ENCODE data around the gene ZNF335. TPM values are rescaled to one million over a fixed set of nuclear protein-coding genes. Genes with fewer than 3 reads are reported as not detected.

The ZNF335 gene
- total and polyA plus RNA-seq, 7 experiments from 2014 or later = 7.1 to 95.2 (median 49.7) TPM

GRCh38 chr20:45944151-45944964 is 27.6 kb downstream of the ZNF335 start:
- CTCF ChIA-PET = interaction anchor here (0.8 to 1.7 kb wide), 3 partner anchors 14 to 32 kb away, joined by 3 to 4 read pairs (median 4); no protein-coding TSS in a partner anchor
- no peaks in the 10 kb centered on the region for H3K27me3 Mint-ChIP-seq
- intact Hi-C loops (cut with micrococcal nuclease) = no loop called here
- H3K36me3 ChIP-seq (ENCODE audit: control insufficient read depth in 2 of 3, insufficient read depth in 3 of 3, low read length in 3 of 3) = peaks cover 25 to 96% (median 30%) of the 10 kb centered on the region in 3 experiments
- no peaks in the 10 kb centered on the region for H3K9me3 Mint-ChIP-seq
- ATAC-seq = peak; percentile 41
- H3K4me1 ChIP-seq (ENCODE audit: control insufficient read depth in 2 of 2, insufficient read depth in 2 of 2, low read length in 2 of 2) = no peaks in the 10 kb centered on the region
- no peaks in the 10 kb centered on the region for H3K27me3 ChIP-seq (ENCODE audit: control insufficient read depth in 2 of 2, insufficient read depth in 2 of 2, low read length in 2 of 2)
- H3K36me3 Mint-ChIP-seq = peaks cover 12 to 38% (median 16%) of the 10 kb centered on the region in 5 donors
- H3K27ac Mint-ChIP-seq = peak overlapping the region in 4 of 9 donors; percentile 4 to 41 (median 27)
- no peak overlapping the region for H3K4me3 ChIP-seq (ENCODE audit: low read length)
- no peak overlapping the region for H3K27ac ChIP-seq (ENCODE audit: low read depth, low read length)
- H3K9me3 ChIP-seq (ENCODE audit: control insufficient read depth in 2 of 3, low read length in 3 of 3) = no peaks in the 10 kb centered on the region
- H3K4me1 Mint-ChIP-seq = peaks cover 0 to 18% (median 6%) of the 10 kb centered on the region in 7 donors
- POLR2A ChIA-PET = interaction anchor here (1.1 to 2.2 kb wide), 2 partner anchors 10 to 64 kb away, joined by 3 to 14 read pairs; partner anchors contain the start of gene PCIF1
- DNase-seq = no peak
- no peak overlapping the region for H3K4me3 Mint-ChIP-seq

GRCh38 chr20:45943613-45944012 is 28.4 kb downstream of the ZNF335 start:
- peaks cover 12 to 40% (median 16%) of the 10 kb centered on the region in 5 donors for H3K36me3 Mint-ChIP-seq
- ChIA-PET POLR2A (interaction anchor here (1.1 to 2.2 kb wide), 2 partner anchors 10 to 63 kb away, joined by 3 to 14 read pairs; partner anchors contain the start of gene PCIF1), CTCF (no interaction called here)
- H3K27ac Mint-ChIP-seq = peak overlapping the region in 1 of 9 donors; percentile 4
- no peak overlapping the region for H3K4me3 Mint-ChIP-seq
- Histone ChIP-seq H3K27me3 (ENCODE audit: control insufficient read depth in 2 of 2, insufficient read depth in 2 of 2, low read length in 2 of 2) (no peaks in the 10 kb centered on the region), H3K4me1 (ENCODE audit: control insufficient read depth in 2 of 2, insufficient read depth in 2 of 2, low read length in 2 of 2) (no peaks in the 10 kb centered on the region), H3K4me3 (ENCODE audit: low read length) (no peak overlapping the region), H3K27ac (ENCODE audit: low read depth, low read length) (no peak overlapping the region), H3K36me3 (ENCODE audit: control insufficient read depth in 2 of 3, insufficient read depth in 3 of 3, low read length in 3 of 3) (peaks cover 30 to 96% (median 32%) of the 10 kb centered on the region in 3 experiments), H3K9me3 (ENCODE audit: control insufficient read depth in 2 of 3, low read length in 3 of 3) (no peaks in the 10 kb centered on the region)
- intact Hi-C loops (cut with micrococcal nuclease) = no loop called here
- H3K9me3 Mint-ChIP-seq = no peaks in the 10 kb centered on the region
- ATAC-seq = no peak
- H3K4me1 Mint-ChIP-seq = peaks cover 0 to 19% (median 6%) of the 10 kb centered on the region in 7 donors
- no peak for DNase-seq
- H3K27me3 Mint-ChIP-seq = no peaks in the 10 kb centered on the region

GRCh38 chr20:45940469-45940868 is 31.5 kb downstream of the ZNF335 start:
- H3K4me3 ChIP-seq (ENCODE audit: low read length) = no peak overlapping the region
- peaks cover 6 to 15% of the 10 kb centered on the region in 2 donors for H3K4me1 ChIP-seq (ENCODE audit: control insufficient read depth in 2 of 2, insufficient read depth in 2 of 2, low read length in 2 of 2)
- Mint-ChIP-seq H3K27ac (peak overlapping the region in 1 of 9 donors; percentile 52), H3K36me3 (peaks cover 17 to 44% (median 24%) of the 10 kb centered on the region in 5 donors), H3K4me3 (no peak overlapping the region), H3K4me1 (peaks cover 8 to 33% (median 26%) of the 10 kb centered on the region in 7 donors), H3K27me3 (no peaks in the 10 kb centered on the region), H3K9me3 (no peaks in the 10 kb centered on the region)
- POLR2A ChIA-PET = interaction anchor here (1.0 kb wide), 2 partner anchors 12 to 26 kb away, joined by 3 read pairs; no protein-coding TSS in a partner anchor
- intact Hi-C loops (cut with micrococcal nuclease) = no loop called here
- no peaks in the 10 kb centered on the region for H3K9me3 ChIP-seq (ENCODE audit: control insufficient read depth in 2 of 3, low read length in 3 of 3)
- CTCF ChIA-PET = interaction anchor here (7.9 kb wide), 1 partner anchor 31 kb away, joined by 54 read pairs; the partner anchor contains the start of gene ZNF335
- no peak overlapping the region for H3K27ac ChIP-seq (ENCODE audit: low read depth, low read length)
- H3K36me3 ChIP-seq (ENCODE audit: control insufficient read depth in 2 of 3, insufficient read depth in 3 of 3, low read length in 3 of 3) = peaks cover 19 to 81% (median 41%) of the 10 kb centered on the region in 3 experiments
- ATAC-seq (no peak), DNase-seq (no peak)
- H3K27me3 ChIP-seq (ENCODE audit: control insufficient read depth in 2 of 2, insufficient read depth in 2 of 2, low read length in 2 of 2) = no peaks in the 10 kb centered on the region

- H3K27me3 Mint-ChIP-seq = no peaks in the 10 kb centered on the region
- H3K9me3 Mint-ChIP-seq = no peaks in the 10 kb centered on the region
- Histone ChIP-seq H3K27me3 (ENCODE audit: control insufficient read depth in 2 of 2, insufficient read depth in 2 of 2, low read length in 2 of 2) (no peaks in the 10 kb centered on the region), H3K9me3 (ENCODE audit: control insufficient read depth in 2 of 3, low read length in 3 of 3) (no peaks in the 10 kb centered on the region), H3K27ac (ENCODE audit: low read depth, low read length) (no peak overlapping the region), H3K4me3 (ENCODE audit: low read length) (no peak overlapping the region), H3K4me1 (ENCODE audit: control insufficient read depth in 2 of 2, insufficient read depth in 2 of 2, low read length in 2 of 2) (peaks cover 6 to 15% of the 10 kb centered on the region in 2 donors), H3K36me3 (ENCODE audit: control insufficient read depth in 2 of 3, insufficient read depth in 3 of 3, low read length in 3 of 3) (peaks cover 16 to 77% (median 41%) of the 10 kb centered on the region in 3 experiments)
- ATAC-seq (no peak), DNase-seq (no peak)
- H3K36me3 Mint-ChIP-seq = peaks cover 17 to 40% (median 24%) of the 10 kb centered on the region in 5 donors
- peak overlapping the region in 1 of 9 donors; percentile 52 for H3K27ac Mint-ChIP-seq
- CTCF ChIA-PET = interaction anchor here (7.9 kb wide), 1 partner anchor 31 kb away, joined by 54 read pairs; the partner anchor contains the start of gene ZNF335
- POLR2A ChIA-PET = interaction anchor here (1.0 to 6.8 kb wide), 4 partner anchors 8 to 27 kb away, joined by 3 to 55 read pairs (median 4); no protein-coding TSS in a partner anchor
- no peak overlapping the region for H3K4me3 Mint-ChIP-seq
- intact Hi-C loops (cut with micrococcal nuclease) = no loop called here
- H3K4me1 Mint-ChIP-seq = peaks cover 8 to 37% (median 28%) of the 10 kb centered on the region in 7 donors
Measured at GRCh38 chr20:45940053-45940452, 31.9 kb downstream of the ZNF335 start.

- DNase-seq (no peak), ATAC-seq (no peak)
- Histone ChIP-seq H3K4me1 (ENCODE audit: control insufficient read depth in 2 of 2, insufficient read depth in 2 of 2, low read length in 2 of 2) (peaks cover 6 to 15% of the 10 kb centered on the region in 2 donors), H3K4me3 (ENCODE audit: low read length) (no peak overlapping the region), H3K36me3 (ENCODE audit: control insufficient read depth in 2 of 3, insufficient read depth in 3 of 3, low read length in 3 of 3) (peaks cover 11 to 75% (median 41%) of the 10 kb centered on the region in 3 experiments), H3K9me3 (ENCODE audit: control insufficient read depth in 2 of 3, low read length in 3 of 3) (no peaks in the 10 kb centered on the region), H3K27ac (ENCODE audit: low read depth, low read length) (peak overlapping the region; percentile 25), H3K27me3 (ENCODE audit: control insufficient read depth in 2 of 2, insufficient read depth in 2 of 2, low read length in 2 of 2) (no peaks in the 10 kb centered on the region)
- peak overlapping the region in 3 of 9 donors; percentile 6 to 82 (median 70) for H3K27ac Mint-ChIP-seq
- H3K4me1 Mint-ChIP-seq = peaks cover 8 to 33% (median 27%) of the 10 kb centered on the region in 7 donors
- H3K4me3 Mint-ChIP-seq = peak overlapping the region in 1 of 10 donors; percentile 27
- H3K9me3 Mint-ChIP-seq = no peaks in the 10 kb centered on the region
- CTCF ChIA-PET = interaction anchor here (7.9 kb wide), 1 partner anchor 32 kb away, joined by 54 read pairs; the partner anchor contains the start of gene ZNF335
- no peaks in the 10 kb centered on the region for H3K27me3 Mint-ChIP-seq
- peaks cover 12 to 31% (median 17%) of the 10 kb centered on the region in 5 donors for H3K36me3 Mint-ChIP-seq
- intact Hi-C loops (cut with micrococcal nuclease) = loop anchor here in 1 of 2 donors (10.0 kb wide), 1 partner anchor 144 kb away; the partner anchor contains the start of genes DNTTIP1 and WFDC3
- POLR2A ChIA-PET = interaction anchor here (0.8 to 6.8 kb wide), 6 partner anchors 9 to 748 kb away, joined by 3 to 174 read pairs (median 4); partner anchors contain the start of gene ZNF335
Measured at GRCh38 chr20:45938727-45939438, 33.1 kb downstream of the ZNF335 start.
